ENCODE results near the gene TRIM62.

The TRIM62 gene

DNA sequence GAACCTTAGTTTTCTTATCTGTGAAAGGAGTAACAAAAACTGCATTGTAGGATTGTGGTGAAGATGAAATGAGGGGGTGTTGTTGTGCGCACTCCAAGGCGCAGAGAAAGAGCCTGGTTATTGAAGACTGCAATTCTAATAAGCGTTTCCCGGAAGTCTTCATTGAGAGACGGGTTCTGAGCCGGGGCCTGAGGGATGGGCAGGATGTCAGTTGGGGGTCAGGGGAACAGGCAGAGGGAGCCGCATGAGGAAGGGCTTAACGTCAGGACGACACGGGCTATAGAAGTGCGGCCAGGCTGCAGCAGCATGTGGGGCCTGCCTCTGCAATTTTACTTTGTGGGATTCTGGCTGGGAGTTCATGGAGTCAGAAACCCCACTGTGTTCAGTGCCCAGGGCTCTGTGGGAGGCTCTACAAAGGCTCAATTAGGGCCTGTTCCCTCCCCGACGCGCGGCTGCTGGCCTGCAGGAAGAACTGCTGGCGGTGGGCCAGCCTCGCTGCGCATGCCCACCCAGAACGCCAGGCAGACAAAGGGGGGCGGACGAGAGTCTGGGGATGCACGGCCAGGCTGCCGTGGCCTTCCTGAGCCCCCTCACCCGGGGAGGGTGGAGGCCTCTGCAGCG, 20.7 kb downstream of the TRIM62 start:
- no peaks in the 10 kb centered on the region for H3K9me3 ChIP-seq (ENCODE audit: insufficient read depth, low read depth, low read length)
- H2AFZ ChIP-seq (ENCODE audit: low read length): no peak overlapping the region
- peaks cover 7% of the 10 kb centered on the region for H3K4me1 ChIP-seq (ENCODE audit: insufficient read depth, low read length, poor library complexity, severe bottlenecking)
- H3K4me2 ChIP-seq (ENCODE audit: low read depth, low read length, poor library complexity, severe bottlenecking): no peak overlapping the region
- H3K36me3 ChIP-seq (ENCODE audit: insufficient read depth, low read length): peaks cover 6% of the 10 kb centered on the region; the same call in 1 of the 2 replicates
- no peaks in the 10 kb centered on the region for H3F3A ChIP-seq (ENCODE audit: low read depth)
- H3K27me3 ChIP-seq (ENCODE audit: insufficient read depth, low read length, poor library complexity, severe bottlenecking): no peaks in the 10 kb centered on the region
- no peak overlapping the region for H3K9ac ChIP-seq (ENCODE audit: low read depth, low read length, poor library complexity, severe bottlenecking)
- H3K4me3 ChIP-seq (ENCODE audit: low read length, poor library complexity, severe bottlenecking): no peak overlapping the region
- H3K9me2 ChIP-seq (replicated peaks; ENCODE audit: low read depth, low read length): no peaks in the 10 kb centered on the region
- TF ChIP-seq, protein P1, sequence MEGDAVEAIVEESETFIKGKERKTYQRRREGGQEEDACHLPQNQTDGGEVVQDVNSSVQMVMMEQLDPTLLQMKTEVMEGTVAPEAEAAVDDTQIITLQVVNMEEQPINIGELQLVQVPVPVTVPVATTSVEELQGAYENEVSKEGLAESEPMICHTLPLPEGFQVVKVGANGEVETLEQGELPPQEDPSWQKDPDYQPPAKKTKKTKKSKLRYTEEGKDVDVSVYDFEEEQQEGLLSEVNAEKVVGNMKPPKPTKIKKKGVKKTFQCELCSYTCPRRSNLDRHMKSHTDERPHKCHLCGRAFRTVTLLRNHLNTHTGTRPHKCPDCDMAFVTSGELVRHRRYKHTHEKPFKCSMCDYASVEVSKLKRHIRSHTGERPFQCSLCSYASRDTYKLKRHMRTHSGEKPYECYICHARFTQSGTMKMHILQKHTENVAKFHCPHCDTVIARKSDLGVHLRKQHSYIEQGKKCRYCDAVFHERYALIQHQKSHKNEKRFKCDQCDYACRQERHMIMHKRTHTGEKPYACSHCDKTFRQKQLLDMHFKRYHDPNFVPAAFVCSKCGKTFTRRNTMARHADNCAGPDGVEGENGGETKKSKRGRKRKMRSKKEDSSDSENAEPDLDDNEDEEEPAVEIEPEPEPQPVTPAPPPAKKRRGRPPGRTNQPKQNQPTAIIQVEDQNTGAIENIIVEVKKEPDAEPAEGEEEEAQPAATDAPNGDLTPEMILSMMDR (conservative IDR thresholded peaks at IDR 0.05; ENCODE audit: low read length): no peak
- TF ChIP-seq EZH2phosphoT487 (IDR thresholded peaks at IDR 0.05; ENCODE audit: borderline replicate concordance): no peak
- H3K79me2 ChIP-seq (ENCODE audit: insufficient read depth, low read length): no peaks in the 10 kb centered on the region
- H4K20me1 ChIP-seq (ENCODE audit: insufficient read depth, low read length, poor library complexity, severe bottlenecking): no peaks in the 10 kb centered on the region

- TF ChIP-seq, protein P1 (conservative IDR thresholded peaks at IDR 0.05; ENCODE audit: low read length): no peak
- no peak for TF ChIP-seq EZH2phosphoT487 (IDR thresholded peaks at IDR 0.05; ENCODE audit: borderline replicate concordance)
- Histone ChIP-seq H3F3A (ENCODE audit: low read depth) (no peaks in the 10 kb centered on the region), H4K20me1 (ENCODE audit: insufficient read depth, low read length, poor library complexity, severe bottlenecking) (no peaks in the 10 kb centered on the region), H3K36me3 (ENCODE audit: insufficient read depth, low read length) (peaks cover 6% of the 10 kb centered on the region; the same call in 1 of the 2 replicates), H3K79me2 (ENCODE audit: insufficient read depth, low read length) (no peaks in the 10 kb centered on the region), H3K4me2 (ENCODE audit: low read depth, low read length, poor library complexity, severe bottlenecking) (no peak overlapping the region), H3K9me2 (replicated peaks; ENCODE audit: low read depth, low read length) (no peaks in the 10 kb centered on the region), H2AFZ (ENCODE audit: low read length) (no peak overlapping the region), H3K27me3 (ENCODE audit: insufficient read depth, low read length, poor library complexity, severe bottlenecking) (no peaks in the 10 kb centered on the region), H3K4me1 (ENCODE audit: insufficient read depth, low read length, poor library complexity, severe bottlenecking) (peaks cover 7% of the 10 kb centered on the region), H3K9me3 (ENCODE audit: insufficient read depth, low read depth, low read length) (no peaks in the 10 kb centered on the region), H3K9ac (ENCODE audit: low read depth, low read length, poor library complexity, severe bottlenecking) (no peak overlapping the region), H3K4me3 (ENCODE audit: low read length, poor library complexity, severe bottlenecking) (no peak overlapping the region)
Measured at GRCh38 chr1:33159577-33159976, 22.3 kb downstream of the TRIM62 start.

DNA sequence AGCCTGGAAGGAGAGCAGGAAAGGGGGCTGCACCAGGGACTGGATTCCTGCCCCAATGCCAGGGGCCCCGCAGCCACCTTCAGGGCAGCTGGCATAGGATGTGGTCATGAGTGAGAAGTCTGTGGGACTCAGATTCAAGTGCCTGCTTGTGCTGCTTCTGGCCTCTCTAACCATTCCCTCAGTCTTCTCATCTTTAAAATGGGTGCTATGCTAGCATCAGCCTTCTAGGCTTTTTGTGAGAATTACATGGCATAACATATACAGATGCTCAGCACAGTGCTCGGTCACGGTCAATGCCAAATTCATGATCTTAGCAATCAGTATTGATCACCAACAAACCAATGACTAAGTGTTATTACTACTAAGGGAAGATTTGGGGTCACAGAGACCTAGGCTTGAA, 23.5 kb downstream of the TRIM62 start:
- TF ChIP-seq, protein P1 (conservative IDR thresholded peaks at IDR 0.05; ENCODE audit: low read length): no peak
- no peak for TF ChIP-seq EZH2phosphoT487 (IDR thresholded peaks at IDR 0.05; ENCODE audit: borderline replicate concordance)
- H3K36me3 ChIP-seq (ENCODE audit: insufficient read depth, low read length): peaks cover 6% of the 10 kb centered on the region; the same call in 1 of the 2 replicates
- no peak overlapping the region for H3K4me3 ChIP-seq (ENCODE audit: low read length, poor library complexity, severe bottlenecking)
- no peaks in the 10 kb centered on the region for H3F3A ChIP-seq (ENCODE audit: low read depth)
- no peaks in the 10 kb centered on the region for H3K27me3 ChIP-seq (ENCODE audit: insufficient read depth, low read length, poor library complexity, severe bottlenecking)
- H3K4me2 ChIP-seq (ENCODE audit: low read depth, low read length, poor library complexity, severe bottlenecking): no peak overlapping the region
- H3K9ac ChIP-seq (ENCODE audit: low read depth, low read length, poor library complexity, severe bottlenecking): no peak overlapping the region
- peaks cover 7% of the 10 kb centered on the region for H3K4me1 ChIP-seq (ENCODE audit: insufficient read depth, low read length, poor library complexity, severe bottlenecking)
- no peaks in the 10 kb centered on the region for H3K9me2 ChIP-seq (replicated peaks; ENCODE audit: low read depth, low read length)
- H2AFZ ChIP-seq (ENCODE audit: low read length): no peak overlapping the region
- H4K20me1 ChIP-seq (ENCODE audit: insufficient read depth, low read length, poor library complexity, severe bottlenecking): no peaks in the 10 kb centered on the region
- no peaks in the 10 kb centered on the region for H3K9me3 ChIP-seq (ENCODE audit: insufficient read depth, low read depth, low read length)
- no peaks in the 10 kb centered on the region for H3K79me2 ChIP-seq (ENCODE audit: insufficient read depth, low read length)

Data from Loucy (cell line).